HG03045 (cell line): Measurements from ENCODE around the gene EYA4.

Experiments used
- ATAC-seq: cut with Tn5 transposase; IDR thresholded peaks from one replicate; pipeline ENCODE4 v1.9.1; 2021; ENCODE audit warnings: mild to moderate bottlenecking, moderate library complexity; ENCODE audit not compliant: unreplicated experiment

The EYA4 gene

DNA sequence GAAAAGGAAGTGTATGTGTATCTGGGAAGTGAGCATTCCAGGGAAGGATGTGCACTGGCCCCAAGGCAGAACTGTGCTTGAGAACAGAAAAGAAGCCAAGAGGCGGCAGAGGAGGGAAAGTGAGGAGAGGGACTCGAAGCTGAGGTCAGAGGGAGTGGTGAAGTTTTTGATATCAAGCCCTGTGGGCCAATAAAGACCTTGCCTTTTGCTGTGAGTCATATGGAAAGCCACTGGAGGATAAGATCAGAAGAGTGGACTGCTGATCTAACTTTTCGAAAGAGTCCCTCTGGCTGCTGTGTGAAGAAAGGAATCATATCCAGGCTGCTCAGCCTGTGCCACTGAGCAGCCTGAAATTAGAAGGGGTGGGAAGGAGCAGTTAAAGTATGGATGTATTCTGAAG lies 99.4 kb downstream of the EYA4 start:
- ATAC-seq = no peak

DNA sequence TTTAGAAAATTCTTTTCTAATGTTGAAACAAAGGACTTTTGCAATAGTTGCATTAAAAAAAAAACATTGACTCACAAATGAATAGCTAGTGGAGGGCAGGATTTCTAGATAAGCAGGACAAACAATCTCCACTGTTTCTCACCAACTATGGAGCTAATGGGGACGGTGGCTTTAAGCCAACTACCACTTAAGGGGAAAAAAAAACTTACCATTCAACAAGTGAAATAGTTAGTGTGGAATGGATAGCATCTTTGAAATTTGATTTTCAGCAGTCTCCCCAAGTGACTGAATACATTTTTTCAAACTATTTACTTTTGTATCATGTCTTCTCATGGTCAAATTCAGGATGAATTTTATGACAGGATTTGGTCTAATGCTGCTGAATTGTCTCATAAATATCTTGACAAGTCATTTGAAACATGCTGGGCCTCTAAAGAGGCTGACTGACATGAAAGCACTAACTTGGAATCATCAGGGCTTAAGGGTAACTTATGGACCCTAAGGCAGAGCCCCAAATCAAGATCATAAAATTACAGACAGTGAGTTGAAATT lies 100.5 kb downstream of the EYA4 start:
- no peak for ATAC-seq

DNA sequence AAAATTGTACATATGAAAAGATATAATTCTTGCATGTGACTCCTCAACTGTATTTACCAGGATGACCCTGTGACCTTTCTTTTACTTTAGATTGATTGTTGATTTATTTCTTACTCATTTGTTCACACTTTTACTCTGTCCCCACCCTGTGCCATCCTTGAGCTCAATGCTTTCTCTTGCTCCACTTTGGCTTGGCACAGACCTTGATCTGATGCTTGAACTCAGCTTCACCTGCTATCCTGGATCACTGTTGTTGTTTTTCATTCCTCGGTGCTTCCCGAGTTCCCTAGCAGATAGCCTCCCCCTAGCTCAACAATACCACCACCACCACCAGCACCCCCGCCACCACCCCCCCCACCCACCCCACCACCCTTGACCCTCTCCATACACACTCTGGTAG lies 102.1 kb downstream of the EYA4 start:
- no peak for ATAC-seq

DNA sequence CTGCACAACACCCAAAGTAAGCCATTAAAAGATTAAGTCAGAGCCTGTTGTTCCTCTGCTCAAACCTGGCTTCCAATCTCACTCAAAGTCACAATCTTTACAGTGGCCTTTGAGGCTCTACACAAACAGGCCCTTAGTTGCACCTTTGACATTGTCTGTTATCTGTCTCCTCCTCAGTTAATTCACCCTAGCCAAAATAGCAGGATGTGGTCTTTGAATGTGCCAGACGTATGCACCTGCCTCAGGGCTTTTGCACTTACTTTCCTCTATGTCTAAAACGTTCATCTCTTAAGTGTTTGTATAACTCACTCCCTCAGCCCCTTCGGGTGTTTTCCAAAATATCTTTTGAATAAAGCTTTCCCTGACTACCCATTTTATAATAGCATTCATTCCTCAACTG lies 107.7 kb downstream of the EYA4 start:
- no peak for ATAC-seq

DNA sequence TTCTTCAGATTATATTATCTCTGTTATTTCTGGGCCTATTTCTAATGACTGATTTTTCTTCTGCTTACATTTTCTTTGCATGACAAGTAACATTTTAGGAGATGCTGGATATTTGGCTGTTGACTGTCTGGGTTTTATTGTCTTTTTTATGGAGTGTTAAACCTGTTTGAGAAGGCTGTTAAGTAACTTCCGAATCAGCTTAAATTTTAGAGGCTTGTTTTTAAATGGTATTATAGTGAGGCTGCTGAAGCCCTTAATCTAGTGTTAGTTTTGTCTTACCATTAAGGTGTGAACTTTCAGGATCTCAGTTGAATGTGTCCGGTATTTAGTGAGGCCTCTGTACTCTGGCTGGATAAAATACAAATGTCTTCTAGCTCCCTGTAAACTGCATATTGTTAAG lies 109.8 kb downstream of the EYA4 start:
- ATAC-seq = no peak

DNA sequence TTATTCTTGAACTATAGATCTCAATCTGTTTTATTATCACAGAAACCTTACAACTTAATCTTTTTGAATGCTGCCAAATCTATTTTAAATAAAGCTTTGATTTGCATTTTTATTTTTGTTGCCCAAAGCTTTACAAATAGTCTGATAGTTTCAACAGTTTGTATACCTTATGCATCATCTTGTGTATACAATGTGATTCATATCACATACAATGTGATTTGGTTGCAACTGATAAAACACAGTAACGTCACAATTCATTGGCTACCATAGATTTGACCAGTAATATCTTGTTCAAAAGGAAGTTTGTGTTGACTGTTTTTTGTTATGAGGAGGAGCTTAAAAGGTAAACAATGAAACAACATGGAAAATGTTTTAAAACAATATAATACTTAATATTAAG lies 110.9 kb downstream of the EYA4 start:
- ATAC-seq = no peak

DNA sequence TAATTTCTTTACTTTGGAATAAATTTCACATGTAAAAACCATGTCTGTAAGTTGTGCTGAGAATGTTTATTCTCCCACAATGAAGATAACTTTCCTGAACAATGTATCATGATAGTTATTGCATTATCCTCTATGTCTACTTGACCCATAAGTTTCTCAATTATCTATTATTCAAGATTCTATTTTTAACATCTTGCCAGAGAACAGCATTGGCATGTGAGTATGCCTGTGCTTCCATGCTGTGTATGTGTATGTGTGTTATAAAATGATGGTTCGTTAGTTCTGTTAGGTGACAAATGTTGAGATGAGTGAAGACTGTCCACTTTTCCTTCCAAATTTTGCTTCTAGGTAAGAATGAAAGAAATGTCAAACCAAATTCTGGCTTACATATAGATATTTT lies 111.9 kb downstream of the EYA4 start:
- no peak for ATAC-seq

DNA sequence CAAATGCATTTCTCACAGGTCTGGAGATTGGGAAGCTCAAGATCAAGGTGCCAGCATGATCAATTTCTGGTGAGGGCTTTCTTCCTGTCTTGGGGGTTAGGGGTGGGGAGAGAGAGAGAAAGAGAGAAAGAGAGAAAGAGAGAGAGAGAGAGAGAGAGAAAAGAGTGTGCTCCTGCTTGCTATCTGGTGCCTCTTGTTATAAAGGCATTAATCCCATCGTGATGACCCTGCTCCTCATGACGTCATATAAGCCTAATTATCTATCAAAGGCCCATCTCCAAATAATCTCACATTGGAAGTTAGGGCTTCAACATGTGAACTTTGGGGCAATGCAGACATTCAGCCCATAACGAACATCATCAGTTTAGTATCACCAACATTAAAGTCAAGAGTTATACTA lies 114.8 kb downstream of the EYA4 start:
- no peak for ATAC-seq

DNA sequence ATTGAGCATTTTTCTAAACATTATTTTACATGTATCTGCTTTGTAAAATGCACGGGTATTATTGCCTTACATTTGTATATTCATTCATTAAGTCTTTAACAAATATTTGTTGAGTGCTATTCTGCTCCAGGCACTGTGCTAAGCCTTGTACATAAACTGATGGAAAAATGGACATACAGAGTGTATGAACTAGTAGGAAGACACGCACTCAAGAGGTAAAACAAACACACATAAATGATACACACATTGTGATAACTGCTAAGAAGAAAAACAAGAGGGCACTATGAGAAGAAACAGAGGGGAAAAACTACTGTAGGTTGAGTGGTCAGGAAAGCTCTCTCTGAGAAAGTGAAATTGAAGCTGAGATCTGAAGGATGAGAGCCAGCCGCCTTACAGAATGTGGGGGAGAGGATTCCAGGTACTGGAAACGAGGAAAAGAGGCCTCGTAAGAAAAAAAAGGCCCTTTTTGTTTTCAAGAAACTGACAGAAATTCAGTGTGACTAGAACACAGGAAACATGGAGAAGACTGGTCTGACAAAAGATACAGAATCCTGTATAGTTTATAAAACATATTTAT lies 117.5 kb downstream of the EYA4 start:
- ATAC-seq = no peak

DNA sequence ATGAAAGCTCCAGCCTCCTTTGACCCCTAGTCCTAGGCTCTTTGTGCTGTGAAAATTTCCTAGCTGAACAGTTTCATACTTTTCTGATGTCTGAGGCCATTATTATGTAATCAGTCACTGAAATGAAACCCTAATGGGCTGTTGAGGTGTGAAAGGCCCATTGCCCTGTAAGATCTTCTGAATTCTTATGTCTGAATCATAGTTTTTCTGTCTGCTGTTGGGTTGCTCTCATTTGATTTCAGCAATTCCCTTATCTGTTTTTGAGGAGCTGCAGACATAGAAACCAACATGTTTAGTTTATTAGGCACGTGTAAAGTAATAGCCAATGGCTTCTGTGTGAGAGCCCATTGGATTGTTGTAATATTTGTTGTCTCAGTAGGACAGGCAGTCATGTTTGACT lies 118.1 kb downstream of the EYA4 start:
- ATAC-seq = no peak

DNA sequence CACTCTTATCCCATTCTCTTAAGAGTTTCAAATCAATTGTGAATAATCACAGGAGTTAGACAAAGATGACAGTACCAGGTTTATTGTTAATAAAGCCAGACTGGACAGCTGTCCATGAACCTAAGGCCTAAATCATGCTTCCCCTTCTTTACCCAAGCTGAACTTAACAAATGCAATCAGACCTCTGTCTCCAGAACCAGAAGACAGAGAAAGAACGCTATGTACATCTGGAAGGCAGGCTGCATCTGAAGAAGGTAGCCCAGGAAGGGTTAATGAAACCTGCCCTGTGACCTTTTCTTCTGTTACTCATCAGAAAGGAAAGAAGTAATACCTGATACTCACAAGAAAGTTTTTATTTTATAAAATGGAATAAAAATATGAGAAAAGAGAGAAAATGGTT lies 118.6 kb downstream of the EYA4 start:
- no peak for ATAC-seq

DNA sequence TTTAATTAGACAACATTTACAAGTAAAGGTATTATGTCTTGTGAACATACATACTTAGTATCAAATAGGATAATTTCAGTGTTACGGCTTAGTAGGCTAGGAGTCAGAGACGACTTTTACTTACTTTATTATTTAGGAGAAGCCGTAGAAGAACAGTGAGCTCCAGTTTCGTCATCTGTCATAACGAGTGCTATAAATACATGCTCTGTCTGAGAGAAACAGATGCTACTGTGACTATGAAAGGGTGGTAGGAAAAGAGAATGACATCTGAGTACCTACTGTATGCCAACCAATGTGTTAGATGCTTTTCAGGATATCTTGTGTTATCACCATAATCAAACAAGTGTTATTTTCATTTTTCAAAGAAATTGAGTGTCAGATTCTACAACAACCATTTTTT lies 119.0 kb downstream of the EYA4 start:
- no peak for ATAC-seq

DNA sequence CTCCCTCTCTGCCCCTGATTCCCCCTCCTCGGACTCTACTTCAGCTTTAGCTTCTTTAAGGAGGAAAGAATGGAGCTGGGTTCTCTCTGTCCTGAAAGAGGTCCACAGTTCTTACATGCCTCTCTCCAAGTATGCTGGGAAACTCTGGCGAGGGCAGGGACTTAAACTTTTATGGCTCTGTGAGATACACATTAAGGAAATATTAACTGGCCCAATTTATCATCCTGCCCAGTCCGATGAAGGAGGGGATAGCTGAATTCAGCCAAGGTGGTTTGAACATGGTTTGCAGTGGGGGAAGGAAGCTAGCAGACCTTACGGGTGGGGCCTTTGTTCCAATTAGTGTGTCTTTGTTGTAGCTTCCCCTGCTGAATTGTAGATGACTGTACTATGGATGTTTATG lies 121.7 kb downstream of the EYA4 start:
- no peak for ATAC-seq

DNA sequence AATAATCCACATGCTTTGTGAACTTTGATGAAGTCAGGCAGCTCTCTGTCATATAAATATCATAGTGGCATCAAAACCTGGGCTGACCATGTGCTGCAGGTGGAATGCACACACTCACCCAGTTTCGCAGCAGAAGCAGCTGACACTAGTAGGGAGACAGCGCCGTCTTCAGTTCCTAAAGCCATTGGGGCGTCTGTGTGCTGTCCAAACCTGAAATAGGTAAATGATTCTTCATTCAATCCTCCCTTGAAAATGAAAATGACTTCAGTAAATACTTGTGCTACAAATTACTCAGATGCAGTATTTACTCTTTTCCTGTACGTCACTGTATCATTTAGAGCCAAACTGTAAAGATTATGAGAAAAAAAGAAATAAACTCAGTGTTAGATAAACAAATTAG lies 127.5 kb downstream of the EYA4 start:
- no peak for ATAC-seq

DNA sequence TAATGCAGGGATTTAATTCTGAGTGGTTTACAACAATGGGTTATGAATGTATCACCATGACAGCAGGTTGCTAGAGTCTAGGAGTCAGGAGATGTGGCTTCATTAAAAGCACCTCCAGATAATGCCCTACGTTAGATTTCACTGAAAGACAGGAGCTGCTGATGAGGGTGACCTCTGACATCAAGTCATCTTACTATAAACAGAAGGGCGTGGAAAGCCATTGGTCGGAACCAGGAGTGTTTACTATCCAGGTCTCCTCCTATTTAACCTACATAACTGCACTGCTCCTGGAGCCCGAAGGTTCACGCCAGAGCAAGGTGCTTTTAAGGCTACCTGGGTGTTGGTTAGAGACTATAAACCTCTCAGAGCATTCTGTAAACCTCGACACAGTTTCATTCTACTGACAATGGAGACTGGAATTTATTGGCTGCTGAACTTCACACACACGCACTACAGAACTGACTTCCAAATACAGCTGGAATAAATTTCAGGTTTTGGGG lies 128.7 kb downstream of the EYA4 start:
- ATAC-seq = no peak

DNA sequence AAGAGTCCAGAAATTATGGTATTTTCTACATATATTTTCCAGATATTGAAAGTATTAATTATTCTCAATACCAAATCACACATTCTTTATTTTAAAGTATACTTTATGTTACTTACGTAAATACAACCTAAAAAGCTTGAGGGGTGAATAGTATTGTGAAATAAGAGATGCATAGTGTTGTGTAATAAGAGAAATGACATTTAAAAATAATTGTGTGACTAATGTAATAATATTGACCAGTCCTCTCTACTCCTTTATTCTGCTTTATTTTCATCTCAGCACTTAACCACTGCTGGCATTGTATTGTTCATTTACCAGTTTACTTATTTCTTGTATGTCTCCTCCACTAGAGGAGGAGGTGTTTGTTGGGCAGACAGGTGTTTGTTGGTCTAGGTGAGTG lies 135.6 kb downstream of the EYA4 start:
- no peak for ATAC-seq

DNA sequence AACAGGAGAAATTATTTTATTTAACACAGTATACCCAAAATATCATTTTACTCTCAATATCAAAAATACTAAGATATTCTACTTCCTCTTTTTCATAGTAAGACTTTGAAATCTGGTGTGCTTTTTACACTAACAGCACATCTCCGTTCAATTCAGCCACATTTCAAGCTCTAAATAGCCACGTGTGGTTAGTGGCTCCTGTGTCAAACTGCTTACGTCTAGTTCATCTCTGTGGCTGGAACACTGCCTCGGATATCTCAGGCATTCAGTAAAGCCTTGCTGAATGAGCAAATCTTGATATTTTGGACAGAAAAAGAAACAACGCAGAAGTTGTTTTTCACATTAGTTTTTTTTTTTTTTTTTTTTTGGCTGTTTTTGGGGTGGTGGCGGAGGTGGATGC lies 136.1 kb downstream of the EYA4 start:
- ATAC-seq = no peak

DNA sequence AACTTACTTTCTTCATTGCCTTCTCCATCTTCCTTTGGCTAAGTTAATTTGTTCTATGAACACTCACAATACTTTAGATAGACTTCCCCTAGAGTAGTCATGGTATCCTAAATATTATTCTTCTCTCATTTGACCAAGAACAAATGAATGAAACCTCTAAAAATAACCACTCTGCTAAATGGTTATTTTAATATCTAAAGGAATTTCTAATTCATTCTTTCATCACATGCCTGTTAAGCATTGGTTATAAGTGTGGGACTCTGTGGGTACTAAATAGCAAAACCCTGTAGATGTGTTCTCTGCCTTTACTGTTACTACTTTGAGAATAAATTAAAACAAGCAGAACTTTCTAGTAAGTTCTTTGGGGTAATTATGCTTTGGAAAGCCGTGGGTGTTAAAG lies 138.9 kb downstream of the EYA4 start:
- no peak for ATAC-seq

DNA sequence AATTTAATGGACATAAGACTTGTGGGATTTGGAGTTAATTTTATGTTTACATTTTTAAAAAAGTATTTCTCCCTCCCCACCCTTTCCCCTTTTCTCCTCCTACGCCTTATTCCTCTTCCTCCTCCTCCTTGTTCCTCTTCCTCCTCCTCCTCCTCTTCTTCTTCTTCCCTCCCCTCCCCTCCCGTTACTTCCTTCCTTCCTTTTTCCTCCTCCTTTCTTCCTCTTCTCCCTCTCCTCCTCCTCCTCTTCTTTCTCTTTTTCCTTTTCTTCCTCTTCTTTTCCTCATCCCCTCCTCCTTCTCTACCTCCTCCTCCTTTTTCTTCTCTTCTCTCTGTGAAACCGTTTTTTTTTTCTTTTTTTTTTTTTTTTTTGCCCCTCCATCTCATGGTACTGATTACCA lies 139.6 kb downstream of the EYA4 start:
- ATAC-seq = no peak

DNA sequence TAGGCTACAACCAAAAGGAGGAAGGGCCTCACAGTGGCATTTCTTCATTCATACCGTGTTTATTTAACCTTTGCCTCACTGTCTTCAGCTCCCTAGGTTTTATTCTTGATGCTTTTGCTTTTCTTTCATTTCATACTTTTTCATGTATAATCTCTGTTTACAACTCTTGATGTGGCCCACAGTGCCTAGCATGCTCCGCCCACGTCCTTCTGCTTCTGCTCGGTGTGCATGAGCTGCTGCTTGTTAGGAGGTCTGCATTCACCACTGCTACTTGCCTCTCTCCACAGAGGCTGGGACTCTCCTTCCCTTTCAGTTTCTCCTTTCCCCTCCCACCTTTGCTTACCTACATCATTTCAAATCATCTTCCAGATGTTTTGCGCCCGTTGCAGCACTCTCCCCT lies 147.6 kb downstream of the EYA4 start:
- no peak for ATAC-seq

DNA sequence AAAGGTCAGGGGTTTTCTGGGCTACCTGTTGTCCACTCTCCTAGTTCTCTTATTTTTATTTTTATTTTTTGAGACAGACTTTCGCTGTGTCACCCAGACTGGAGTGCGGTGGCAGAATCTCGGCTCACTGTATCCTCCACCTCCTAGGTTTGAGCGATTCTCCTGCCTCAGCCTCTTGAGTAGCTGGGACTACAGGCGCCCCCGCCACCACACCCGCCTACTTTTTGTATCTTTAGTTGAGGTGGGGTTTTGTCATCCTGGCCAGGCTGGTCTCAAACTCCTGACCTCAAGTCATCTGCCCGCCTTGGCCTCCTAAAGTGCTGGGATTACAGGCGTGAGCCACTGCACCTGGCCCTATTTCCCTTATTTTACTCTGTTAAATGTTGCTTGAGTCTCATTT lies 149.0 kb downstream of the EYA4 start:
- no peak for ATAC-seq

DNA sequence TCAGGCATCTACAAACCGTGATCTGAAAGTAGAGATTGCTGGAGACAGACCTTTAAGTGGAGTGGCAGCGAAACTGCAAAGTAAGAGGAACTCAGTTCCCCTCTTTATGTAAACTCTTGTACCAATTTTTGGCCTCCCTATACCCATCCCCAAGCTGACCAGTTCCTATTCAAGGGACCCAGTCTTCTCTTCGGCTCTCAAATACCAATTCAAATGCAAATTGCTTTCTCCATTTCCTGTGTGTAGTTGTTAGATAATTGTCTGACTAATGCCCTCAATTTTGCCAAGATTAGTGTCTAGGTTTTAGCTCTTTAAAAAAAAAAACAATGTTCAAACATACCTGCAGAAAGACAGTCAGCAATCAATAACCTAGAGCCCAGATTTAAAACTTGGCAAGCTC lies 150.9 kb downstream of the EYA4 start:
- ATAC-seq = no peak

DNA sequence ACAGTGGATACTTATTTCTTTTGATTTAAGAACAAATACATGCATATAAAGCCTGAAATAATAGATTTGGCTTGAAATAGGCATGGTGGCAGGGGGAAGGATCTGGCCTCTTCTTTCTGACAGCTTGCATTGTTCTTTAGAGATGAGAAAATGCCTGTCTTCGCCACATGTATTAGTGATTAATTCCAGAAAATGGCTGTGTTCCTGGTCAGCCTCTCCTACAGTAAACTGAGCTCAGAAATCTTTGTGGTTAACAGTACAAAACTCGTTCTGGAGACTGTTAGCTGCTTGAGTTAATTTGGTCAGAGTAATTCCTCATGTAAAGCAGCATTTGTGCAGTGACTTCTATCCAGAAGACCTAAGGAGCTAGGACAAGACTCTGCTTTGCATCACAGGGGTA lies 151.5 kb downstream of the EYA4 start:
- ATAC-seq = no peak
